Stimulated activated CD4-positive, alpha-beta T cell treated with anti-CD3 and anti-CD28 coated beads, Interleukin-4, amount 100 ng/mL, for 1 hour (primary cell): ENCODE measurements around the gene KCNQ2.
A peak's percentile ranks its signal among the peaks of the same experiment; 100 is the strongest.
"Not testable (repeated sequence)": the region's sequence is repeated elsewhere in the genome, so short reads cannot be mapped to it uniquely, and the experiment has no call there.

Source experiments
- DNase-seq: peaks from one replicate; pipeline ENCODE4 v3.0.0-alpha.2; 2020

The KCNQ2 gene

DNA sequence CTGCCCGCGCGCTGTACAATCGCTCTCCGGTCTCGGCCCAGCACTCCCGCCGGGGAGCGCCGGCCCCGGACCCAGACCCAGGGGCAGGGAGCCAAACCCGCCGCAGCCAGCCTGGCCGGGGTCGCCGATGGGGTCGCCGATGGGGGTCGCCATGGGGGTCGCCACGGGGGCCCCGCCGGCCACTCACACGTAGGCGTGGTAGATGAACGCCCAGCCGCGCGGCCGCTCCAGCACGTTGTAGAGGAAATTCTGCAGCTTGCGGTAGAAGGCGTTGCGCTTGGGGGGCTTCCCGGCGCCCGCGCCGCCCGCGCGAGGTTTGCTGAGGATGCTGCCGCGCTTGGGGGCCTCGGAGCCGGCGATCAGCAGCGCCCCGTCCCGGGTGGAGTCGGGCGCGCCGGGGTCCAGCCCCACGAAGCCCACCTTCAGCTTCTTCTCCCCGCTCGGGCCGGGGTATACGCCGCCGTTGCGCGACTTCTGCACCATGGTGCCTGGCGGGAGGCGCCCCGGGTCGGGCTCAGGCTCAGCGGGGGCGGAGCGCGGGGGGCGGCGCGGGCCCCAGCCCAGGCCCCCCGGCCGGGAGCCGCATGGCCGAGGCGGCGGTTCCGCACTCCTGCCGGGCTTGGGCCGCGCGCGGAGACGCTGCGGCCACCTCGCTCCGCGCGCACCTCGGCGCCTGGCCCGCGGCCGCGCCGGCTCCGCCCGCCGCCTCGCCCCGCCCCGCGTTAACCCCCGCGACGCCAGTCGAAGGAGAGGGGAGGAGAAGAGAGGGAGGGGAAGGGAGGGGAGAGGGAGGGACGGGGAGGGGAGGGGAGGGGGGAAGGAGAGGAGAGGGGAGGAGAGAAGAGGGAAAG lies at the start of gene KCNQ2:
TSS of gene KCNQ2 (minus strand) at position 675 of the 851 bp plus-strand sequence. CDS start at position 483, 192 bp downstream.
- peak; percentile 23 for DNase-seq

GRCh38 chr20:63521602-63522001 lies 49.1 kb upstream of the KCNQ2 start:
- no peak for DNase-seq

- DNase-seq, result peak; percentile 73
These were observed 48.6 kb upstream of the KCNQ2 start for GRCh38 chr20:63520934-63521601.

DNA sequence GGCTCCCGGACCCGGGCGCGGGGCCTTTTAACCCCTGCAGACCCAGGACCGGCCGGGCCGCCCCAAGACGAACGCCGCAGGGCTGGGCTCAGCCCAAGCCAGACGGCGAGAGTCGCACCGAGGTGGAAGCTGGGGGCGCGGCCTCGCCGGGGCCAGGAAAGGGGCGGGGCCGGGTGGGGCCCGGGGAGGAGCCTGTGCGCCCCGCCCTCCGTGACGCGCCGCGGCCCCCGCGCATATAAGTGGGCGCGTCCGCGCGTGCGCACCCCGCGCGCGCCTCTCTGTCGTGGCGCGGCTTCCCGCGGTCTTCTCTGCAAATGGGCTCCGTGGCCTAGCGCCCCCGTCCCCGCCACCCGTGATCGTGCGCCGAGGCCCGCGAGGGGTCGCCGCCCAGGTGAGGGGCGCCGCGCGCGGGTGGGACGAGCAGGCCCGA lies 48.1 kb upstream of the KCNQ2 start, which contains the start of gene PPDPF:
TSS of gene PPDPF (plus strand) at position 262 of the 430 bp plus-strand sequence. CDS start 544 bp downstream, outside the sequence.
- peak; percentile 84 for DNase-seq

DNA sequence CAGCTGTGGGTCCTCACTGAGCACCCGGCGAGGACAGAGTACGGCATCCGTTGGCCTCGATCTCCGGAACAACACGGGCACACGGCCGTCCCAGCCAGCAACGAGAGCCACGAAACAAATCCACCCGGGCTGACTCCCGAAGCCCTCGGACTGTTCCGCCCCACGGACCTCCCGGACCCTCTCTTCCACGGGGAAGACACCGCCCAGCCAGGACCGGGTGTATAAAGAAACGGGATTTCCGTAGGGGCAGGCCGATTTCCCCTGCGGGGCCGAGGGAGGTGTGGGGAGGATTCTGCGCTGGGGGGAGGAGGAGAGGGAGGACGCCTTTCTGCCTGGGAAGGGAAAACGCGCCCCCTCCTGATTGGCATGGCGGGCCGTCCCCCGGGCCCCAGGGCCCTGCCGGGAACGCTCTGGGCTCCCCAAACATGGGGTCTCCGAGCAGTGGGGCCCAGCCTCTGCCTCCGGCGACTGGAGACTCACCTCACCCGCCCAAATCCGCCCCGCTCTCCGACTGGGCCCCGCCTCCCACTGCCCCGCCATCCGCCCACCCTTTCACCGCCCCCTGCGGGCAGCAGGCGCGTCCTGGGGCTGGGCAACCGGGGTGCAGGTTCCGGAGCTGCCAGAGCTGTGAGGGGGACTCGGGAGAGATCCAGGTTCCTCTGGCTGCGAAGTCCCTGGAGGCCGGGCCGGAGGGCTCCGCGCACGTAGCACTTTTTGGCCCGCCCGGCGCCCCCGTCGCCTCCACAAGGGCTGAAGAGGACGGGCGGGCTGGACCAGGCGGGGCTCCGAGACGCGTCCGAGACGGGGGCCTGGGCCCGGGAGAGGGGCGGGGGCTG lies 47.4 kb upstream of the KCNQ2 start:
- peak; percentile 62 for DNase-seq

DNA sequence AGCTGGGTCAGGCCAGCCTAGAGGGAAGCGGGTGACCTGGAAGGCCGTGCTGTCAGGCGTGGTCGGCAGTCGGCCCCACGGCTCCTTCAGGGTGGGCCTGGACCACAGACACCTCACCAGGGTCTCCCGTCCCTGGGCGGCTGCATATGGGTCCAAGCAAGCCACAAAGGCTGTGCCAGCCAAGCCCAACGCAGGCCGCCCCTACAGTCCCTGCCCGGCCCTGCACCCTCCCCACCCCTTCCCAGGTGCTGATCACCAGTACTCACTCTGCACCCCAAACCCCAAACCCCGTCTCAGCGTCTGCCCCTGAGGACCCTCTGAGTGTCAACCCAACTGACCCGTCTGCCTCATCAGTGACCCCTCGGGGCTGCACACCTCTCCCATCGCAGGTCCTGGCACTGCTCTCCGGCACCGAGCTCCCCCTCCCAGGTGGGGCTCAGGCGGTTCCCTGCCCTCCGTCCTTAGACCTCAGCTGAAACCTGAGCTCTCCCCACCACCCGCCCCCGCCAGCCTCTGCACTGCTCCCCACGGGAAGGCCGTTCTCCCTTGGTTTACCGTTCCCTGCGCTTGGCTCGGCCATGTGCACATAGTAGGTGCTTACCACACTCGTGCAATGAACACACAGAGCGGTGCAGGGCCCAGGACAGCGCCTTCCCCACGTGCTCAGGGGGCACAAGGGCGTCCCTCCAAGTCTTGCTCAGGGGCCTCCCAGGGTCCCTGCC lies 46.7 kb upstream of the KCNQ2 start:
- no peak for DNase-seq

GRCh38 chr20:63518351-63518861 lies 46.0 kb upstream of the KCNQ2 start:
- no peak for DNase-seq

DNA sequence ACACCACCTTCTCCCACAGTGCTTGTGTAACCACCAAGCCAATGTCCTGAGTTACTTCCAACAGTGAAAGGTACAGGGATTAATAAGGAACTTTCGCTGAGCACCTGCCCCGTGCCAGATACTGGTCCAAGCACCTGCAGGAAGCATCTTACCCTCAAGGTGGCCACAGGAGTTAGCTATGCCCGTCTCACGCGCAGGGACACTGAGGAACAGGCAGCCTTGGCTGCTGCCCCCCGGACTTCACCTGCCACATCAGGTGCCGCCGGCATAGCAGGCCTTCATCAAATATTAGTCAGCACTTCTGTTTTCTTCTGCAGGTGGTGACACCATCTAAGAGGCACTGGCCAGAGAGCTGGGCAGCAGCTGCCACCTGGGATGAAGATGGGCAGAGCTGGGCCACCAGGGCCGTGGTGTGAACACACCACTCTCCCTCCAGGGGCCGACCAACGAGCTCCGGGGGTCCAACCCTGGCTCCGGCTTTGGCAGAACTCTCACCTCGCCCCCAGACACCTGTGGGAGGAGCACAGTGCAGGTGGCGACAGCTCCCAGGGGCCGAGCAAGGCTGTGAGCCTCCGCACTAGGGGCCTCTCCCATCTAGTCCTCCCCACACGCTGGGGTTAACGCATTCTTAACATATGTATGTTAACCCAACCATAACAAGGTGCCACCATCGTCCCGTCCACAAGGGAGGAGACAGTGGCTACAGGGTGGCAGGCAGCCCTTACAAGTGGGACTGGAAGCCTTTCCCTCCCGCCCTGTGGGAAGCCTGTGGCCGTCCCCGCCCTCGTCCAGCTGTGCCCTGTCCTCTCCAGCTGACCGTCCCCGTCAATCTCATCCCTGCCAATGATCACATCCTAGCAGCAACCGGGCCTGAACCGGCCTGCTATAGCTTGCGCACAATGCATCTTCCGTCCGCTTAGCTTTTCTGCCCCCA lies 45.2 kb upstream of the KCNQ2 start:
- DNase-seq, result no peak

DNA sequence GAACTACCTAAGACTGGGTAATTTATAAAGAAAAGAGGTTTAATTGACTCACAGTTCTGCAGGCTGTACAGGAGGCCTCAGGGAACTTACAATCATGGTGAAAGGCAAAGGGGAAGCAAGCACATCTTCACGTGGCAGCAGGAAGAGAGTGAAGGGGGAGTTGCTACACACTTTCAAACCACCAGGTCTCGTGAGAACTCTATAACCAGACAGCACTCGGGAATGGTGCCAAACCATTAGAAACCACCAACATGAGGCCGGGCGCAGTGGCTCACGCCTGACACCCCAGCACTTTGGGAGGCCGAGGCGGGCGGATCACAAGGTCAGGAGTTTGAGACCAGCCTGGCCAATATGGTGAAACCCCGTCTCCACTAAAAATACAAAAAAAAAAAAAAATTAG lies 42.1 kb upstream of the KCNQ2 start:
- not testable (repeated sequence) for DNase-seq

DNA sequence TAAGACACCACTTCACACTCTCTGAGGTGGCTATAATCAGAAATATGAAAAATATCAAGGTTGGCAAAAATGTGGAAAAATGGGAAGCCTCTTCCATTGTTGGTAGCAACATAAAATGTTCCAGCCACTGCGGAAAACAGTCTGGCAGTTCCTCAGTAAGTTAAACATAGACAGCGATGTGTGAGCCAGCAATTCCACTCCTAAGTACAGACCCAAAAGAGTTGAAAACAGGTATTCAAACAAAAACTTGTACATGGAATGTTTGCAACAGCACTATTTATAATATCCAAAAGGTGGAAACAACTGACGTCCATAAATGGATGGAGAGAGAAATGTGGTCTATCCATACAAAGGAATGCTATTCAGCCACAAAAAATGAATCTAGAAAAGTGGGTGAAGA lies 40.8 kb upstream of the KCNQ2 start:
- no peak for DNase-seq

GRCh38 chr20:63509088-63509564 lies 36.7 kb upstream of the KCNQ2 start:
- no peak for DNase-seq

DNA sequence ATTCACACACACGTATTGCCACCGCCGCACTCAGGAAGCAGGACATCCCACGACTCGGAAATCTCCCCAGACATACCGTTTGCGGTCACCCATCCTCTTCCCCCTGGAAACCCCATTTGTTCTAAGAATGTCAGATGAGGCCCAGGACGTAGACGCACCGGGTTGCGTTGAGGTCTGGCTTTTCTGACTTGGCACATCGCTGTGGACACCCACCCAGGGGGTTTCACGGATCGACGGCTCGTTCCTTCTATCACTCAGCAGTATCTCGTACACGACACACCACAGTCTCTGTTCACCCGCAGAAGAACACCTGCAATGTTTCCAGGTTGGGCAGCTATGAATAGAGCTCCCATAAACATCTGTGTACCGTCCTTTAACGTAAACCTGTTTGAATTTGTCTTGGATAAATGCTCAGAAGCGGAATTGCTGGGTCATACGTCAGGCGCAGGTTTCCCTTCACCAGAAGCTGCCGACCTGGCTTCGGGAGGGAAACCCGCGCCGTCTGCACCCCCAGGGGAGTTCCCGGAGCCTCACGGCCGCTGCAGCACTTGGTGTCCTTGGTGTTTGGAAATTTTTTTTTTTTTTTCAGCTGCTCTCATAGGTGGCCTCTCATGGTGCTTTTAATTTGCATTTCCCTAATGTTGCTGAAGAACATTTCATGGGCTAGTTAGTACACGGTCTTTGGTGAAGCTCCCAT lies 35.8 kb upstream of the KCNQ2 start:
- no peak for DNase-seq

GRCh38 chr20:63507083-63507743 lies 34.8 kb upstream of the KCNQ2 start:
- DNase-seq, result no peak

GRCh38 chr20:63505723-63506122 lies 33.3 kb upstream of the KCNQ2 start:
- DNase-seq, result no peak

DNA sequence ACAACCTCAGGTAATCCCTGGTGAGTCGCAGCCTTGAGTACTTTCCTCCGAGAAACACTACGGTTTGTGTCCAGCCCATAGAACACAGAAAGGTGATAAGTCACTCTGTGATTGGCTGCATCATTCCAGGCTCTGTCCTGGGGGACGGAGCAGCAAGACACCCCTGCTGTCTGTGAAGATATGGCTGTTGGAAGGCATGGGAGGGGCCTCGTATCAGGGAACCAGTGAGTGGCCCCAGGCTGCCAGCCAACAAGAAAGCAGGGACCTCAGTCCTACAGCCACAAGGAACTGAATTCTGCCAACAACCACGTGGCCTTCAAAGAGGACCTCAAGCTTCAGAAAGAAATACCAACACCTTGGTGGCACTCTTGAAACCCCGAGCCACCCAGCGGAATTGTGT lies 32.8 kb upstream of the KCNQ2 start:
- DNase-seq, result no peak

DNA sequence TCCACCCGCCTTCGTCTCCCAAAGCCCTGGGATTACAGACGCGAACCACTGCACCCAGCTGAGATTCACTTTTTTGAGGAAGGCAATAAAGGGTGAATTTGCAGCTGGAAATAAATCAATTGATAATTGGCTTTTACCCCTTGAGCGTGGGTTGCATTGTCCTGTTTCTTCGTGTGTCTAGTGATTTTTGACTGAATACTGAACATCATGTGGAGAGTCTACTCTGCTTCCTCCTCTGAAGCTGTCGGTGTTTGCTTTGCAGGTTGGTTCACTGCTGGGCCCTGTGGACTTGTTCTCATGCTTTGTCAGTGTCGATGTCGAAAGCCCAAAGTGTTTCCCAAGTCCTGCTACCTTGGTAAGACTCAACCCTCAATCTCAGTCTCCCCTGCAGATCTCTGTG lies 32.2 kb upstream of the KCNQ2 start:
- DNase-seq, result no peak

DNA sequence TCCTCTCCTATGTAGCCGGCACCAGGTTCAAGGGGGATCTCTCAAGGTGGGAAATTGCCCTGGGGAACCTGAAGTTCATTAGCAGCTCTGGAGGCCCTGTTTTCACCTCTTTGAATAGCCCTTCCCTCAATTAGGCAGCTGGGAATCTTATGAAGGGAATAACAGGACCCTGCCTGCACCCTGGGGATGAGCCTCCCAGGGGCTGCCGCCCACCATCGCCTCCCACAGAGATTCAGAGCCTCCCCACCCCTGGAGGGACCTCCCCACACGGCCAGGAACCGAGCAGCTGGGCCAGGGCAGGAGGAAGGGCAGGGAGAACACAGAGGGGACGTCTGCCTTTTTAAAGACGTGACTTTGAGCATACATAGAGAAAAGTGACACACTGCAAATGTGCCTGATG lies 31.1 kb upstream of the KCNQ2 start:
- no peak for DNase-seq

DNA sequence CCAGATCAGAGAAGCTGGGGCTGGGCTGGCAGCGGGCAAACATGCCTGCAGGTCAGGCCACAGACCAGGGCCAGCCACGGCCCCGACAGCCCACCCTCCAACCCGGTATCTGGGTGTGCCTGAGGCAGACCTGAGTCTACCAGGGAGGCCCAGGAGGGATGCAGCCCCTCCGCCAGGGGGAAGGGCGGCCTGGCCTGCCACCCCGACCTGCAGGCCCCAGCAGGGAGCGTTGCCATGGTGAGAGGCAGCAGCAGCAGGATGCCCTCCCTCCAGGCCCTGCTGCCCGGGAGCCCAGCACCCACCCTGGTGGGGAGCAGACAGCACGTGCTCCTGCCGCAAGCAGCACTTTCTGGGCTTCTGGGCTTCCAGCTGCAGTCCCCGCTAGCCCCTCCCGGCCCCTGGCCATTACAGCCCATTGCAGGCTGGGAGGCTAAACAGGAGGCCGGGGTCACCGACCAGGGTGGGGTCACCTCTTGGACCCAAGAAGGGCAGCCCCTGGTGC lies 30.3 kb upstream of the KCNQ2 start:
- no peak for DNase-seq
